K562 (cell line): Measurements from ENCODE around the gene KHNYN.

Source experiments
- COPS2 ChIP-seq: fragments of 450-650 bp; conservative IDR thresholded peaks from 2 replicates; pipeline ENCODE4 v1.6.1; 2016; ENCODE audit warnings: mild to moderate bottlenecking, moderate library complexity
- CTCF ChIP-seq, 3 experiments: IDR thresholded peaks in 2 of 3; conservative IDR thresholded peaks in 1 of 3; 2 replicates each; pipeline ENCODE4 v1.5.1; 2011 to 2012; ENCODE audit warnings: low read length in 3 of 3, mild to moderate bottlenecking in 3 of 3, control low read depth in 2 of 3, improper control_type of control experiment in 1 of 3, inconsistent platforms in 1 of 3, low read depth in 1 of 3, mixed read lengths in 1 of 3, moderate library complexity in 1 of 3; ENCODE audit not compliant: insufficient read depth in 2 of 3
- DPF2 ChIP-seq: fragments of 450-650 bp; IDR thresholded peaks from 2 replicates; pipeline ENCODE4 v1.6.1; 2016
- GABPA ChIP-seq: fragments of 200-800 bp; sonication (Bioruptor generic); conservative IDR thresholded peaks from 2 replicates; pipeline ENCODE4 v1.6.1; 2016; ENCODE audit warnings: low read depth, missing genetic modification characterization, missing compliant biosample characterization
- POLR2AphosphoS5 ChIP-seq: IDR thresholded peaks from 2 replicates; pipeline ENCODE4 v1.6.1; 2011; ENCODE audit warnings: mild to moderate bottlenecking, low read depth, low read length, moderate library complexity; ENCODE audit not compliant: control insufficient read depth, insufficient read depth
- TEAD4 ChIP-seq, 2 experiments: sonication (generic) in 1 of 2; formaldehyde crosslinking in 1 of 2; IDR thresholded peaks; 2 replicates each; pipeline versions ENCODE4 v1.6.1 to v1.8.0; 2012 to 2022; ENCODE audit warnings: borderline replicate concordance in 1 of 2, inconsistent platforms in 1 of 2, low read length in 1 of 2, mild to moderate bottlenecking in 1 of 2, missing genetic modification reagents in 1 of 2
- ZNF165 ChIP-seq: fragments of 250-450 bp; sonication (Bioruptor Pico); IDR thresholded peaks from 2 replicates; pipeline ENCODE4 v1.4.0; 2020; ENCODE audit warnings: borderline replicate concordance
- TF ChIP-seq, protein P1 (sequence below): sonication (generic); formaldehyde crosslinking; IDR thresholded peaks from 2 replicates; pipeline ENCODE4 v1.8.0; 2022; ENCODE audit warnings: missing genetic modification reagents, mild to moderate bottlenecking, borderline replicate concordance
- TF ChIP-seq, protein P2 (sequence below): fragments of 450-650 bp; IDR thresholded peaks from 2 replicates; pipeline ENCODE4 v1.6.1; 2016

GRCh38 chr14:24399999-24400718 lies 29.6 kb upstream of the KHNYN start:
- TF ChIP-seq, protein P1, sequence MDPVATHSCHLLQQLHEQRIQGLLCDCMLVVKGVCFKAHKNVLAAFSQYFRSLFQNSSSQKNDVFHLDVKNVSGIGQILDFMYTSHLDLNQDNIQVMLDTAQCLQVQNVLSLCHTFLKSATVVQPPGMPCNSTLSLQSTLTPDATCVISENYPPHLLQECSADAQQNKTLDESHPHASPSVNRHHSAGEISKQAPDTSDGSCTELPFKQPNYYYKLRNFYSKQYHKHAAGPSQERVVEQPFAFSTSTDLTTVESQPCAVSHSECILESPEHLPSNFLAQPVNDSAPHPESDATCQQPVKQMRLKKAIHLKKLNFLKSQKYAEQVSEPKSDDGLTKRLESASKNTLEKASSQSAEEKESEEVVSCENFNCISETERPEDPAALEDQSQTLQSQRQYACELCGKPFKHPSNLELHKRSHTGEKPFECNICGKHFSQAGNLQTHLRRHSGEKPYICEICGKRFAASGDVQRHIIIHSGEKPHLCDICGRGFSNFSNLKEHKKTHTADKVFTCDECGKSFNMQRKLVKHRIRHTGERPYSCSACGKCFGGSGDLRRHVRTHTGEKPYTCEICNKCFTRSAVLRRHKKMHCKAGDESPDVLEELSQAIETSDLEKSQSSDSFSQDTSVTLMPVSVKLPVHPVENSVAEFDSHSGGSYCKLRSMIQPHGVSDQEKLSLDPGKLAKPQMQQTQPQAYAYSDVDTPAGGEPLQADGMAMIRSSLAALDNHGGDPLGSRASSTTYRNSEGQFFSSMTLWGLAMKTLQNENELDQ (CRISPR knock-in tag), result no peak
- TF ChIP-seq, protein P2, sequence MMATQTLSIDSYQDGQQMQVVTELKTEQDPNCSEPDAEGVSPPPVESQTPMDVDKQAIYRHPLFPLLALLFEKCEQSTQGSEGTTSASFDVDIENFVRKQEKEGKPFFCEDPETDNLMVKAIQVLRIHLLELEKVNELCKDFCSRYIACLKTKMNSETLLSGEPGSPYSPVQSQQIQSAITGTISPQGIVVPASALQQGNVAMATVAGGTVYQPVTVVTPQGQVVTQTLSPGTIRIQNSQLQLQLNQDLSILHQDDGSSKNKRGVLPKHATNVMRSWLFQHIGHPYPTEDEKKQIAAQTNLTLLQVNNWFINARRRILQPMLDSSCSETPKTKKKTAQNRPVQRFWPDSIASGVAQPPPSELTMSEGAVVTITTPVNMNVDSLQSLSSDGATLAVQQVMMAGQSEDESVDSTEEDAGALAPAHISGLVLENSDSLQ, result no peak
- TF ChIP-seq CTCF (IDR thresholded peaks at IDR 0.05 in 2 of 3, conservative IDR thresholded peaks at IDR 0.05 in 1 of 3; ENCODE audit: insufficient read depth in 2 of 3, low read depth in 1 of 3, low read length in 3 of 3) (no peak), DPF2 (no peak), GABPA (tag) (no peak), TEAD4 (IDR thresholded peaks at IDR 0.05; ENCODE audit: low read length) (no peak), TEAD4 (CRISPR knock-in tag; IDR thresholded peaks at IDR 0.05; ENCODE audit: borderline replicate concordance) (no peak), ZNF165 (CRISPR knock-in tag) (no peak), COPS2 (no peak), POLR2AphosphoS5 (no peak)
